HepG2 (cell line): Measurements from ENCODE around the gene SH3PXD2A. TPM values are rescaled to one million over a fixed set of nuclear protein-coding genes. Genes with fewer than 3 reads are reported as not detected.
A peak's percentile ranks its signal among the peaks of the same experiment; 100 is the strongest.

Source experiments
- HNF4A ChIP-seq: sonication (generic); formaldehyde crosslinking; IDR thresholded peaks from 2 replicates; pipeline ENCODE4 v1.4.0; 2020; ENCODE audit warnings: missing genetic modification reagents
- KLF15 ChIP-seq: sonication (generic); formaldehyde crosslinking; IDR thresholded peaks from 2 replicates; pipeline ENCODE4 v1.8.1; 2023; ENCODE audit warnings: borderline replicate concordance, mild to moderate bottlenecking, inconsistent platforms, missing genetic modification reagents, mixed read lengths
- MED8 ChIP-seq: sonication (generic); formaldehyde crosslinking; IDR thresholded peaks from 2 replicates; pipeline ENCODE4 v1.8.1; 2023; ENCODE audit warnings: mild to moderate bottlenecking, missing genetic modification reagents; ENCODE audit not compliant: insufficient replicate concordance
- PHF5A ChIP-seq: IDR thresholded peaks from one replicate; pipeline ENCODE4 v1.6.1; 2018; ENCODE audit warnings: low read depth, missing genetic modification reagents; ENCODE audit not compliant: unreplicated experiment
- SCMH1 ChIP-seq: sonication (generic); formaldehyde crosslinking; IDR thresholded peaks from 2 replicates; pipeline ENCODE4 v1.9.0; 2021; ENCODE audit warnings: missing genetic modification reagents, mild to moderate bottlenecking, borderline replicate concordance
- SNRNP70 ChIP-seq: fragments of 200-400 bp; formaldehyde crosslinking; IDR thresholded peaks from 2 replicates; pipeline ENCODE4 v1.6.1; 2017; ENCODE audit warnings: mild to moderate bottlenecking, low read depth, low read length, moderate library complexity
- ZNF251 ChIP-seq: sonication (generic); formaldehyde crosslinking; IDR thresholded peaks from 2 replicates; pipeline ENCODE4 v1.9.0; 2021; ENCODE audit warnings: mild to moderate bottlenecking, missing genetic modification reagents
- ZNF432 ChIP-seq: sonication (generic); formaldehyde crosslinking; IDR thresholded peaks from 2 replicates; pipeline ENCODE4 v1.5.0; 2020; ENCODE audit warnings: missing genetic modification reagents, mild to moderate bottlenecking, borderline replicate concordance
- ZNF446 ChIP-seq: sonication (generic); formaldehyde crosslinking; IDR thresholded peaks from 2 replicates; pipeline ENCODE4 v1.5.0; 2020; ENCODE audit warnings: mild to moderate bottlenecking, missing genetic modification reagents
- ZNF557 ChIP-seq: sonication (generic); formaldehyde crosslinking; IDR thresholded peaks from 2 replicates; pipeline ENCODE4 v1.4.0; 2020; ENCODE audit warnings: missing genetic modification reagents
- polyA plus RNA-seq, 8 experiments: library from polyadenylated mRNA; depleted of rRNA in 3 of 8; stranded (reverse) in 7 of 8; unstranded in 1 of 8; fragments of >200 nt; fragmentation: Illumina TruSeq in 4 of 8; extraction: Trizol in 4 of 8; gene quantifications; 2 replicates each; pipeline versions ENCODE4 v1.2.1 to v1.2.3, GENCODE V29; 2011 to 2016; ENCODE audit warnings: low read depth in 4 of 8, missing spikeins in 1 of 8, mixed read lengths in 1 of 8; ENCODE audit not compliant: insufficient read depth in 1 of 8
- total RNA-seq, 5 experiments: library from RNA; depleted of rRNA; stranded (reverse); fragments of >200 nt; fragmentation: Illumina TruSeq; extraction: Trizol; gene quantifications; 2 replicates each; pipeline ENCODE4 v1.2.3, GENCODE V29; 2016; ENCODE audit warnings: low read depth in 1 of 5
- TF ChIP-seq, protein P1 (sequence below): sonication (generic); formaldehyde crosslinking; IDR thresholded peaks from 2 replicates; pipeline ENCODE4 v1.5.0; 2020; ENCODE audit warnings: mild to moderate bottlenecking, missing genetic modification reagents
- TF ChIP-seq, protein P2 (sequence below): sonication (generic); formaldehyde crosslinking; IDR thresholded peaks from 2 replicates; pipeline ENCODE4 v1.4.0; 2020; ENCODE audit warnings: missing genetic modification reagents, borderline replicate concordance
- TF ChIP-seq, protein P3 (sequence below): sonication (generic); formaldehyde crosslinking; IDR thresholded peaks from 2 replicates; pipeline ENCODE4 v1.8.1; 2023; ENCODE audit warnings: missing genetic modification reagents, inconsistent platforms, borderline replicate concordance
- TF ChIP-seq, protein P4 (sequence below): sonication (generic); formaldehyde crosslinking; IDR thresholded peaks from 2 replicates; pipeline ENCODE4 v1.4.0; 2020; ENCODE audit warnings: missing genetic modification reagents, borderline replicate concordance
- TF ChIP-seq, protein P5 (sequence below): sonication (generic); formaldehyde crosslinking; IDR thresholded peaks from 2 replicates; pipeline ENCODE4 v1.5.1; 2020; ENCODE audit warnings: missing genetic modification reagents, mild to moderate bottlenecking, borderline replicate concordance
- TF ChIP-seq, protein P6 (sequence below): sonication (generic); formaldehyde crosslinking; IDR thresholded peaks from 2 replicates; pipeline ENCODE4 v1.4.0; 2020; ENCODE audit warnings: mild to moderate bottlenecking, missing genetic modification reagents
- TF ChIP-seq, protein P7 (sequence below): sonication (generic); formaldehyde crosslinking; IDR thresholded peaks from 2 replicates; pipeline ENCODE4 v1.9.0; 2021; ENCODE audit warnings: missing genetic modification reagents, borderline replicate concordance

SH3PXD2A gene
- total and polyA plus RNA-seq, 2 of the 13 experiments (the other 11 are each of a cell fraction or from before 2014, with no cell fraction given) = 11.1 to 11.3 TPM

DNA sequence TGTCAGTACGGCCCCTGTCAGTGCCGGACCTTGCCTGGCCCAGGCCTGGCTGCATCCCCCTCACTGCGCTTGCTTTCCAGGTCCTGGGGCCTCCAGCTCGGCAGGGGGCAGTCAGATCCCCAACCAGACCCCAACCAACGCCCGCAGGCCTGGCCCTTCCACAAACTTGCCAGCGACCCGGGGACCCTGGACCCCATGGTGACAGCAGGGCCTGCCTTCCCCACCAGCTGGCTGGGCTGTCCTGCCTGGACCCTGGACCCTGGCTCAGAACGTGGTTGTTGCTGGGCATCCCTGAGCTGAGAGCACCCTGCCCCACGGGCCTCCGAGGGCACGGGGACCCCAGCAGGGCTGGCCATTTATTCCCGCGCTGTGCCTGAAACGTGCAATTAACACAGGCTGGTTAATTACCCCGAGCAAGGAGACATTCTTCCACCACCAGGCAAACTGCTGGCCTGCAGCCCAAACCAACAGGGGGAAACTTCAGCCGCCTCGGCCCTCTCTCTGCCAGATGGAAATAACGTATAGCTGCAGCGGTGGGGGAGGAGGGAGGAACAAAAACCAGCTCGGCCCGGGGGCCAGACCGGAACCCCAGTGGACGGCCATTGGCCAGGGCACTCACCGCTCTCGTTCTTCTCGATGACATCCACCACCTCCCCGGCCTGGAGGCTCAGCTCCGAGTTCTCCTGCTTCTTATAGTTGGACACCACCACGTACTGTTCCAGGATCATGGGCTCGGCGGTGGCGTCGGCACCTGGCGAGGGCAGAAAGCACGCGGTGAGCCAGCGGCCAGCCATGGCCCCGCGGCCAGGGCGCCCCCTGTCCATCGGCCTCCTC, 194.8 kb downstream of the SH3PXD2A start (continued):
- TF ChIP-seq, protein P1, sequence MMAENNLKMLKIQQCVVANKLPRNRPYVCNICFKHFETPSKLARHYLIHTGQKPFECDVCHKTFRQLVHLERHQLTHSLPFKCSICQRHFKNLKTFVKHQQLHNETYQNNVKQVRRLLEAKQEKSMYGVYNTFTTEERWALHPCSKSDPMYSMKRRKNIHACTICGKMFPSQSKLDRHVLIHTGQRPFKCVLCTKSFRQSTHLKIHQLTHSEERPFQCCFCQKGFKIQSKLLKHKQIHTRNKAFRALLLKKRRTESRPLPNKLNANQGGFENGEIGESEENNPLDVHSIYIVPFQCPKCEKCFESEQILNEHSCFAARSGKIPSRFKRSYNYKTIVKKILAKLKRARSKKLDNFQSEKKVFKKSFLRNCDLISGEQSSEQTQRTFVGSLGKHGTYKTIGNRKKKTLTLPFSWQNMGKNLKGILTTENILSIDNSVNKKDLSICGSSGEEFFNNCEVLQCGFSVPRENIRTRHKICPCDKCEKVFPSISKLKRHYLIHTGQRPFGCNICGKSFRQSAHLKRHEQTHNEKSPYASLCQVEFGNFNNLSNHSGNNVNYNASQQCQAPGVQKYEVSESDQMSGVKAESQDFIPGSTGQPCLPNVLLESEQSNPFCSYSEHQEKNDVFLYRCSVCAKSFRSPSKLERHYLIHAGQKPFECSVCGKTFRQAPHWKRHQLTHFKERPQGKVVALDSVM (CRISPR knock-in tag) = peak; percentile 14; the same call in 1 of the 2 replicates
- TF ChIP-seq KLF15 (CRISPR knock-in tag) (no peak), HNF4A (CRISPR knock-in tag) (peak; percentile 97), ZNF446 (CRISPR knock-in tag) (no peak), ZNF557 (CRISPR knock-in tag) (no peak), ZNF432 (no peak), PHF5A (CRISPR knock-in tag) (no peak), ZNF251 (CRISPR knock-in tag) (no peak), SCMH1 (CRISPR knock-in tag) (no peak), MED8 (CRISPR knock-in tag) (peak; percentile 70), SNRNP70 (no peak)
- TF ChIP-seq, protein P2, sequence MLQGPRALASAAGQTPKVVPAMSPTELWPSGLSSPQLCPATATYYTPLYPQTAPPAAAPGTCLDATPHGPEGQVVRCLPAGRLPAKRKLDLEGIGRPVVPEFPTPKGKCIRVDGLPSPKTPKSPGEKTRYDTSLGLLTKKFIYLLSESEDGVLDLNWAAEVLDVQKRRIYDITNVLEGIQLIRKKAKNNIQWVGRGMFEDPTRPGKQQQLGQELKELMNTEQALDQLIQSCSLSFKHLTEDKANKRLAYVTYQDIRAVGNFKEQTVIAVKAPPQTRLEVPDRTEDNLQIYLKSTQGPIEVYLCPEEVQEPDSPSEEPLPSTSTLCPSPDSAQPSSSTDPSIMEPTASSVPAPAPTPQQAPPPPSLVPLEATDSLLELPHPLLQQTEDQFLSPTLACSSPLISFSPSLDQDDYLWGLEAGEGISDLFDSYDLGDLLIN (CRISPR knock-in tag) = no peak
- TF ChIP-seq, protein P3, sequence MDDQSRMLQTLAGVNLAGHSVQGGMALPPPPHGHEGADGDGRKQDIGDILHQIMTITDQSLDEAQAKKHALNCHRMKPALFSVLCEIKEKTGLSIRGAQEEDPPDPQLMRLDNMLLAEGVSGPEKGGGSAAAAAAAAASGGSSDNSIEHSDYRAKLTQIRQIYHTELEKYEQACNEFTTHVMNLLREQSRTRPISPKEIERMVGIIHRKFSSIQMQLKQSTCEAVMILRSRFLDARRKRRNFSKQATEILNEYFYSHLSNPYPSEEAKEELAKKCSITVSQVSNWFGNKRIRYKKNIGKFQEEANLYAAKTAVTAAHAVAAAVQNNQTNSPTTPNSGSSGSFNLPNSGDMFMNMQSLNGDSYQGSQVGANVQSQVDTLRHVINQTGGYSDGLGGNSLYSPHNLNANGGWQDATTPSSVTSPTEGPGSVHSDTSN (CRISPR knock-in tag) = no peak
- TF ChIP-seq, protein P4, sequence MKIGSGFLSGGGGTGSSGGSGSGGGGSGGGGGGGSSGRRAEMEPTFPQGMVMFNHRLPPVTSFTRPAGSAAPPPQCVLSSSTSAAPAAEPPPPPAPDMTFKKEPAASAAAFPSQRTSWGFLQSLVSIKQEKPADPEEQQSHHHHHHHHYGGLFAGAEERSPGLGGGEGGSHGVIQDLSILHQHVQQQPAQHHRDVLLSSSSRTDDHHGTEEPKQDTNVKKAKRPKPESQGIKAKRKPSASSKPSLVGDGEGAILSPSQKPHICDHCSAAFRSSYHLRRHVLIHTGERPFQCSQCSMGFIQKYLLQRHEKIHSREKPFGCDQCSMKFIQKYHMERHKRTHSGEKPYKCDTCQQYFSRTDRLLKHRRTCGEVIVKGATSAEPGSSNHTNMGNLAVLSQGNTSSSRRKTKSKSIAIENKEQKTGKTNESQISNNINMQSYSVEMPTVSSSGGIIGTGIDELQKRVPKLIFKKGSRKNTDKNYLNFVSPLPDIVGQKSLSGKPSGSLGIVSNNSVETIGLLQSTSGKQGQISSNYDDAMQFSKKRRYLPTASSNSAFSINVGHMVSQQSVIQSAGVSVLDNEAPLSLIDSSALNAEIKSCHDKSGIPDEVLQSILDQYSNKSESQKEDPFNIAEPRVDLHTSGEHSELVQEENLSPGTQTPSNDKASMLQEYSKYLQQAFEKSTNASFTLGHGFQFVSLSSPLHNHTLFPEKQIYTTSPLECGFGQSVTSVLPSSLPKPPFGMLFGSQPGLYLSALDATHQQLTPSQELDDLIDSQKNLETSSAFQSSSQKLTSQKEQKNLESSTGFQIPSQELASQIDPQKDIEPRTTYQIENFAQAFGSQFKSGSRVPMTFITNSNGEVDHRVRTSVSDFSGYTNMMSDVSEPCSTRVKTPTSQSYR (CRISPR knock-in tag) = no peak; the same call in 1 of the 2 replicates
- TF ChIP-seq, protein P5, sequence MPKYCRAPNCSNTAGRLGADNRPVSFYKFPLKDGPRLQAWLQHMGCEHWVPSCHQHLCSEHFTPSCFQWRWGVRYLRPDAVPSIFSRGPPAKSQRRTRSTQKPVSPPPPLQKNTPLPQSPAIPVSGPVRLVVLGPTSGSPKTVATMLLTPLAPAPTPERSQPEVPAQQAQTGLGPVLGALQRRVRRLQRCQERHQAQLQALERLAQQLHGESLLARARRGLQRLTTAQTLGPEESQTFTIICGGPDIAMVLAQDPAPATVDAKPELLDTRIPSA (CRISPR knock-in tag) = no peak
- TF ChIP-seq, protein P6, sequence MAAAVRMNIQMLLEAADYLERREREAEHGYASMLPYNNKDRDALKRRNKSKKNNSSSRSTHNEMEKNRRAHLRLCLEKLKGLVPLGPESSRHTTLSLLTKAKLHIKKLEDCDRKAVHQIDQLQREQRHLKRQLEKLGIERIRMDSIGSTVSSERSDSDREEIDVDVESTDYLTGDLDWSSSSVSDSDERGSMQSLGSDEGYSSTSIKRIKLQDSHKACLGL (CRISPR knock-in tag) = no peak; the same call in 1 of the 2 replicates
- TF ChIP-seq, protein P7, sequence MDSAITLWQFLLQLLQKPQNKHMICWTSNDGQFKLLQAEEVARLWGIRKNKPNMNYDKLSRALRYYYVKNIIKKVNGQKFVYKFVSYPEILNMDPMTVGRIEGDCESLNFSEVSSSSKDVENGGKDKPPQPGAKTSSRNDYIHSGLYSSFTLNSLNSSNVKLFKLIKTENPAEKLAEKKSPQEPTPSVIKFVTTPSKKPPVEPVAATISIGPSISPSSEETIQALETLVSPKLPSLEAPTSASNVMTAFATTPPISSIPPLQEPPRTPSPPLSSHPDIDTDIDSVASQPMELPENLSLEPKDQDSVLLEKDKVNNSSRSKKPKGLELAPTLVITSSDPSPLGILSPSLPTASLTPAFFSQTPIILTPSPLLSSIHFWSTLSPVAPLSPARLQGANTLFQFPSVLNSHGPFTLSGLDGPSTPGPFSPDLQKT (CRISPR knock-in tag) = no peak
